B cell (primary cell): ENCODE measurements around the gene CTBP2.

Experiments used
- CTCF ChIP-seq: fragments of 200-600 bp; IDR thresholded peaks from one replicate; pipeline ENCODE4 v1.8.0; 2022; ENCODE audit warnings: antibody characterized with exemption, mild to moderate bottlenecking
- EZH2 ChIP-seq: IDR thresholded peaks from 2 replicates; pipeline ENCODE4 v1.6.1; 2012; ENCODE audit warnings: borderline replicate concordance, low read depth, mild to moderate bottlenecking, moderate library complexity, low read length; ENCODE audit not compliant: insufficient read depth, poor library complexity, severe bottlenecking

GRCh38 chr10:124993345-124993708 is 167.0 kb downstream of the CTBP2 start:
- no peak for TF ChIP-seq CTCF
- TF ChIP-seq EZH2: no peak
